Suppressor macrophage (primary cell): ENCODE data around the gene BCAR1.
A peak's percentile ranks its signal among the peaks of the same experiment; 100 is the strongest.
"Not testable (repeated sequence)": the region's sequence is repeated elsewhere in the genome, so short reads cannot be mapped to it uniquely, and the experiment has no call there.

Source experiments
- DNase-seq, 4 experiments: peaks; one replicate each; pipeline ENCODE4 v3.0.0-alpha.2; 2020 to 2022
- total RNA-seq, 17 experiments: gene quantifications; one replicate each; lab custom pipeline; 2026; ENCODE audit warnings: mixed read lengths in 6 of 17, inconsistent platforms in 3 of 17; lab: John Stamatoyannopoulos, UW

BCAR1 gene, protein sequence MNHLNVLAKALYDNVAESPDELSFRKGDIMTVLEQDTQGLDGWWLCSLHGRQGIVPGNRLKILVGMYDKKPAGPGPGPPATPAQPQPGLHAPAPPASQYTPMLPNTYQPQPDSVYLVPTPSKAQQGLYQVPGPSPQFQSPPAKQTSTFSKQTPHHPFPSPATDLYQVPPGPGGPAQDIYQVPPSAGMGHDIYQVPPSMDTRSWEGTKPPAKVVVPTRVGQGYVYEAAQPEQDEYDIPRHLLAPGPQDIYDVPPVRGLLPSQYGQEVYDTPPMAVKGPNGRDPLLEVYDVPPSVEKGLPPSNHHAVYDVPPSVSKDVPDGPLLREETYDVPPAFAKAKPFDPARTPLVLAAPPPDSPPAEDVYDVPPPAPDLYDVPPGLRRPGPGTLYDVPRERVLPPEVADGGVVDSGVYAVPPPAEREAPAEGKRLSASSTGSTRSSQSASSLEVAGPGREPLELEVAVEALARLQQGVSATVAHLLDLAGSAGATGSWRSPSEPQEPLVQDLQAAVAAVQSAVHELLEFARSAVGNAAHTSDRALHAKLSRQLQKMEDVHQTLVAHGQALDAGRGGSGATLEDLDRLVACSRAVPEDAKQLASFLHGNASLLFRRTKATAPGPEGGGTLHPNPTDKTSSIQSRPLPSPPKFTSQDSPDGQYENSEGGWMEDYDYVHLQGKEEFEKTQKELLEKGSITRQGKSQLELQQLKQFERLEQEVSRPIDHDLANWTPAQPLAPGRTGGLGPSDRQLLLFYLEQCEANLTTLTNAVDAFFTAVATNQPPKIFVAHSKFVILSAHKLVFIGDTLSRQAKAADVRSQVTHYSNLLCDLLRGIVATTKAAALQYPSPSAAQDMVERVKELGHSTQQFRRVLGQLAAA
- 10.4 to 124 (median 23.9) reads per million in 17 experiments for total RNA-seq

GRCh38 chr16:75251280-75252048 lies at the start of gene BCAR1:
Gene BCAR1 (minus strand): TSS chr16:75251624. CDS start chr16:75251482, 142 bp downstream.
- peak; percentile 74 to 94 (median 82) for DNase-seq

DNA sequence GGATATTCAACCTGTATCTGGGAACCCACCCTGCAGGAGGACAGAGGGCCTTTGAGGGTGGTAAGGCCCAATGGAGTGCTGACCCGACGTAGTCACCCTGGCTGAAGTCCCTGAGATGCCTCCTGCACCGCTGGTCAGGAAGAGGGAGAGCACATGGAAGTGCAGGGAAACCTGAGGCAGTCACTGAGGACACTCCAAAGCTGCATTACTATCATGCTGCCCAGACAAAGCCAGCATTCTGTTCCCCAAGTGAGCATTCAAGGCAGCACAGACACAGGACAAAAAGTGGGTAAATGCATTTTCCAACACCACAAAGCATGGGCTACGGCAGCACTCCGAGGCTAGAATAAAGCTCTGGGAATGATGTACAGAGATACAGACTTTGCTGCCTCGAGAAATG lies 46.8 kb upstream of the BCAR1 start:
- DNase-seq, result no peak

- no peak for DNase-seq
Measured at GRCh38 chr16:75296606-75297005, 45.2 kb upstream of the BCAR1 start.

DNA sequence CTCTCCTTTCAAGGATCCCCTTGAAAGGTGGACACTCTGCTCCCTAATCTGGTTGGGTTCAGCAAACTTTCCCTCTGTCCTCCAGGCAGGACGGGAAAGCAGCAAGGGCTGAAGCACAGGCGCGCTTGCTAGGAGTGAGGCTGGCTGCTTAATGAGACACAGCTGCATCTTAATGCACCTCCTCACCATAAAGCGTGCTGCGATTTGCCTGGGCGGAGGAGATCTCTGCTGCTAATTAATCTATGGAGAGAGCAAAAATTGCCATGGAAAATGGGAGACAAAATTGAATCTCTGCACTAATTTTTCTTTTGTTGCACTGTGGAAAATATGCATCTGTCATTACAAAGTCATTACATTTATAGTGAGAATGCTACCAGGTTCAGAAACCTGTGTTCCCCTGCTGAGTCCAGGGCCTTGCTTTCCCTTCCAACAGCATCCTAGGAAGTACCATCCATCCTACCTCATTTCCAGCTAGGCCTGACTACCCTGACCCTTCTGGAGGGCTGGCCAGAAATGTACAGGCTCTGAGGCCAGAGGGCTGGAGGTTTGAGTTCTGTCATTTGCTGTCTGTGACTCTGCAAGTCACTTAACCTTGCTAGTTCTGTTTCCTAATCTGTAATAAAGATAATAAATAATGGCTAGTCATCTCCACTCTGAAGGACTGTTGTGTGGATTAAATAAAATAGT lies 43.5 kb upstream of the BCAR1 start:
- no peak for DNase-seq

GRCh38 chr16:75293772-75294171 lies 42.3 kb upstream of the BCAR1 start:
- no peak for DNase-seq

- no peak for DNase-seq
Measured at GRCh38 chr16:75293173-75293572, 41.7 kb upstream of the BCAR1 start.

- no peak for DNase-seq
Measured at GRCh38 chr16:75292691-75293090, 41.3 kb upstream of the BCAR1 start.

DNA sequence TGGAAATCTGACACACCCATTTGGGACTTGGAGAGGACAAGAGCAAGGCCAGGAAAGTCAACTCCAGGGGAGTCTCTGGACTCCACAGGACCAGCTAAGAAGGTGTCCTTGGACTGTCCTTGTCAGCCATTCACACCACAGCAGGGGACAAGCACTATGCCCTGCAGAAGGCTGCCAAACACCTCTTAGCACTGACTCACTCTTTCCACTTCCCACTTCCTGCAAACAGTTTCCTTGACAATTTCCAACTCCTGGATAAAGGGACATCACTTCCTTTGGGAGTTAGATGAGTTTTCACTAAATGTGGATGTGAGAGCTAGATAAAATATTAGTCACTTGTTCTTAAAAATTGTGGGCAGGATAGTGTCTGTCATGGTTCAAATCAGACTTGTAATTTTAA lies 37.8 kb upstream of the BCAR1 start:
- DNase-seq, result peak in 2 of 4 experiments; percentile 18 to 26

DNA sequence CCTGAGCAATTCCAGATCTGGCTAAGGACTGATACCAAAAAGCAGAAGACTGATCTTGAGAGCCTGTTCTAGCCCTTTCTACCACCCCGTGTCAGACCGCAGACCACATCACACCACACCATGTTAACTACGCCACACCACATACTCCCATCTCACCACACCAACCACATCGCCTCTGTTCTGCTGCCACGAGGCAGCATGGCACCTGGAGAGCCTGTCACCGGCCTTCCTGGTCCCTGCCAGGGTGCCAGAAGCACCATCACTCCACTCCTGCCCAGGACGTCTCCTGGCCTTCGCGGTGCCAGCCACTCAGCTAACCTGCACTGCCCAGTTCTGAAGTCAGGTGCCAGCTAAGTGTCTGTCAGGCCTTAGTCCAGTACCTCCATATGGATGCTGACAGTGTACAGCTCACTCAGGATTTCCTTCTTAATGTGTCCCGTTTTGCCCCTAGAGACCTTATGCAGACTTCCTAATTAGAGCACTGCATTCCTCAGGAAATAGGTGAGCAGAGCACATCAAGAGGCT lies 37.2 kb upstream of the BCAR1 start:
- no peak for DNase-seq

DNA sequence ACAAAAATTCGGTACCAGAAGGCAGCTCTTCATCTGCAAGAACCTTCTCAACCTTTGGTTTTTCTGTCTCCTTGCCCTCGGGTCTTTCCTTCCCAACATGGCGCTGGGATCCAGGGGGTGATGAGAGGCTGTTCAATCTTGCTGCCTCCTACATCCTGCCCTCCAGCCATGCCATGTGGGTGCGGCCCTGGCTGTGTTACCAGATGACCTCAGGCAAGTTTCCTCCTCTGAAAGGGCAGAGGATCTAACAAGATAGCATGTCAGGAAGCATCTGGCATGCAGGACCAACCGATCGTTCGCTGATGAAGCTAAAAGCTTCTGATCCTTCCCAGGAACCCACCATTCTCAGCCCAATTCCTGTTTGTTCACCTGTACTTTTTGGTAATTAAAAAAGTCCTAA lies 36.8 kb upstream of the BCAR1 start:
- no peak for DNase-seq

- DNase-seq, result peak; percentile 16 to 71 (median 54)
Measured at GRCh38 chr16:75287708-75288107, 36.3 kb upstream of the BCAR1 start.

DNA sequence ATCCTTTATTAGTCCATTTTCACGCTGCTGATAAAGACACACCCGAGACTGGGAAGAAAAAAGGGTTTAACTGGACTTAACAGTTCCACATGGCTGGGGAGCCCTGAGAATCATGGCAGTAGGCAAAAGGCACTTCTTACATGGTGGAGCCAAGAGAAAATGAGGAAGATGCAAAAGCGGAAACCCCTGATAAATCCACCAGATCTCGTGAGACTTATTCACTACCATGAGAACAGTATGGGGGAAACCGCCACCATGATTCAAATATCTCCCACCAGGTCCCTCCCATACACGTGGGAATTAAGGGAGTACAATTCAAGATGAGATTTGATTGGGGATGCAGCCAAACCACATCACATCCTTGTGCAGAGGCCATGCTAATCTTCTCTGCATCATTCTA lies 35.0 kb upstream of the BCAR1 start:
- DNase-seq, result no peak

DNA sequence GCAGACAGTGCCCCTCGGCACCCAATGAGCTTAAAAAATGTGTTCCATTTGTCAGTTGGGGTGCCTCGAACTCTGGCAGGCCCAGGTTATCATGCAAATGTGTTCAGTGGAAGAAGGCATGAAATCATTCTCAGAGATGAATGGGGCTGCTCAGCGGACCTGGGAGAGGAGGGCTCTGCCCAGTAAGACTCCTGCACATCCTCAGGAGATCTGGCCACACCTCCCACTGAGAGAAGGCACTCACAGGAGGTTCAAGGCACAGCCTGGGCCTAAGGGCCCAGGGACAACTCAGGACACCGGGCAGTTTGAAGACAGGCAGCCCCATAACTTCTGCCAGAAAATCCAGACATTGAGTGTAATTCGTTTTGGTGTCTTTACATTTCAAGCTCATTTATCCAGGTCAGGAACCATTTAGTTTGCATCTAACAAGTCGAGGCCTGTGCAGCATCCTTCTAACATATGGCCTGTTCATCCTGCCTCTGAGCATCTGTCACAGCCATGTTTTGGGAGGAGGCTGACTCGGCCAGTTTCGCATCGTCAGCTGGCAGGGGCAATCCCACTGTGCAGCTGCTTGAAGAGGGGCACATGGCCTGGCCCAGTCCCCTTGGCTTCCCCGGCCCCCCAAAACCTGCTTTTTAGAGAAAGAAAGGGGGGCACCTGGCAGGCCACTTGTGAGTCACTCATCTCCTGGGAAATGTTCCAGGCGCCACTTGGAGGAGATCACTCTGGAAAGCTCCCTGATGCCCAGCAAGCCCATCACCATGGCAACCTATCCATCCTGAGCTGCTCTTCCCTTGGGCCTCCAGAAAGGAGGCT lies 31.2 kb upstream of the BCAR1 start:
- DNase-seq, result no peak

DNA sequence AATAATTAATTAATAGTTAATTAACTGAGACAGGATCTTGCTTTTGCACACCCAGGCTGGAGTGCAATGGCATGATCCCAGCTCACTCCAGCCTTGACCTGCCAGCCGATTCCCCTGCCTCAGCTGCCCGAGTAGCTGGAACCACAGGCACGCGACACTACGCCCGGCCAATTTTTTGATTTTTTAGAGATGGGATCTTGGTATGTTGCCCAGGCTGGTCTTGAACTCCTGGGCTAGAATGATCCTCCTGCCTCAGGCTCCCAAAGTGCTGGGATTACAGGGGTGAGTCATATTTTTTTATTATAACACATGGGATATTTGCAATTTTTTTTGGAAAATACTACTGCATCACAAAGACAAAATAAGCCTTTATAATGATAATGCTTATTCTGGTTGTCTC lies 30.4 kb upstream of the BCAR1 start:
- DNase-seq, result no peak

GRCh38 chr16:75281009-75281408 lies 29.6 kb upstream of the BCAR1 start:
- not testable (repeated sequence) for DNase-seq

GRCh38 chr16:75280331-75280804 lies 28.9 kb upstream of the BCAR1 start:
- DNase-seq, result no peak

DNA sequence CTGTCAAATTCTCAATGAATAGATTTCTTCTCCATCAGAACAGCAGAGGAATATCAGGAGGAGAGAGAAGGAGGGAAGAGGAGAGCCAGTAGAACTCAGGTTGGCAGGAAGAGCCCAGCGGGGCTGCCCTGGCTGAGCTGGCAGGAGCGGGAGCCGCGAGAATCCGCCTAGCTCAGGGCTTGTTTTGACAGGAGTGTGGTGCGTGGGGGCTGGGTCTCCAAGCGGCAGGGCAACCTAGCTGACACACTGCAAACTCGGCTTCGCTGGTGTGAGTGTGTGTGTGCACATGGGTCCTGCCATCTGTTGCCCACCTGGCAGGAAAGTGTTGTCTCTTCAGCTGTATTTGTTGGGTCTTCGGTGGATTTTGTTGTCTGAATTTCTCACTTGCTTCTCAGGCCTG lies 27.9 kb upstream of the BCAR1 start:
- DNase-seq, result no peak

GRCh38 chr16:75273054-75273925 lies 21.9 kb upstream of the BCAR1 start:
- DNase-seq, result no peak

GRCh38 chr16:75272629-75273028 lies 21.2 kb upstream of the BCAR1 start:
- not testable (repeated sequence) for DNase-seq

GRCh38 chr16:75272097-75272551 lies 20.7 kb upstream of the BCAR1 start:
- peak in 3 of 4 experiments; percentile 30 to 57 (median 44) for DNase-seq
